ENCODE results near the gene SH3BP2. TPM values are rescaled to one million over a fixed set of nuclear protein-coding genes. Genes with fewer than 3 reads are reported as not detected.
"Not testable (repeated sequence)": the region's sequence is repeated elsewhere in the genome, so short reads cannot be mapped to it uniquely, and the experiment has no call there.

The SH3BP2 gene
- total RNA-seq, 1 donor from 2014 or later: 62.1 TPM

GRCh38 chr4:2762486-2763370 is 30.2 kb upstream of the SH3BP2 start:
- DNase-seq (ENCODE audit: low spot score): not testable (repeated sequence)

- no peak for DNase-seq (ENCODE audit: low spot score)
Observed at GRCh38 chr4:2763511-2763967, 29.3 kb upstream of the SH3BP2 start.

GRCh38 chr4:2765832-2766526 is 26.9 kb upstream of the SH3BP2 start:
- DNase-seq (ENCODE audit: low spot score): no peak

GRCh38 chr4:2767046-2767704 is 25.7 kb upstream of the SH3BP2 start:
- DNase-seq (ENCODE audit: low spot score): no peak

GRCh38 chr4:2767705-2768074 is 25.2 kb upstream of the SH3BP2 start:
- no peak for DNase-seq (ENCODE audit: low spot score)

GRCh38 chr4:2768124-2768523 is 24.8 kb upstream of the SH3BP2 start:
- no peak for DNase-seq (ENCODE audit: low spot score)

- DNase-seq (ENCODE audit: low spot score): no peak
Observed at GRCh38 chr4:2768921-2769336, 24.0 kb upstream of the SH3BP2 start.

GRCh38 chr4:2771264-2771663 is 21.6 kb upstream of the SH3BP2 start:
- no peak for DNase-seq (ENCODE audit: low spot score)

- not testable (repeated sequence) for DNase-seq (ENCODE audit: low spot score)
Observed at GRCh38 chr4:2780643-2781042, 12.2 kb upstream of the SH3BP2 start.

GRCh38 chr4:2781911-2782310 is 11.0 kb upstream of the SH3BP2 start:
- DNase-seq (ENCODE audit: low spot score): no peak

GRCh38 chr4:2783790-2784189 is 9.1 kb upstream of the SH3BP2 start:
- DNase-seq (ENCODE audit: low spot score): no peak

GRCh38 chr4:2785613-2786012 is 7.3 kb upstream of the SH3BP2 start:
- DNase-seq (ENCODE audit: low spot score): no peak

- DNase-seq (ENCODE audit: low spot score): no peak
Observed at GRCh38 chr4:2786152-2786671, 6.7 kb upstream of the SH3BP2 start.

- DNase-seq (ENCODE audit: low spot score): no peak
Observed at GRCh38 chr4:2786794-2787229, 6.1 kb upstream of the SH3BP2 start.

- DNase-seq (ENCODE audit: low spot score): no peak
Observed at GRCh38 chr4:2787230-2788100, 5.4 kb upstream of the SH3BP2 start.

GRCh38 chr4:2788101-2788500 is 4.8 kb upstream of the SH3BP2 start:
- no peak for DNase-seq (ENCODE audit: low spot score)

- no peak for DNase-seq (ENCODE audit: low spot score)
Observed at GRCh38 chr4:2788532-2789103, 4.3 kb upstream of the SH3BP2 start.

- no peak for DNase-seq (ENCODE audit: low spot score)
Observed at GRCh38 chr4:2789351-2789750, 3.5 kb upstream of the SH3BP2 start.

GRCh38 chr4:2789793-2790582 is 2.9 kb upstream of the SH3BP2 start:
- DNase-seq (ENCODE audit: low spot score): no peak

Measured in mucosa of gallbladder (tissue), 1 donor.